Peyer's patch (tissue), 4 donors: ENCODE results near the gene ZNF143.

Experiments
- CTCF ChIP-seq, 6 experiments: fragments of 450-650 bp in 4 of 6; fragments of 200-600 bp in 2 of 6; sonication (generic) in 1 of 6; IDR thresholded peaks; one replicate each; pipeline ENCODE4 v1.5.1; 2017 to 2019; ENCODE audit warnings: antibody characterized with exemption in 6 of 6, mild to moderate bottlenecking in 3 of 6, moderate library complexity in 1 of 6
- POLR2A ChIP-seq, 2 donors: fragments of 450-650 bp; IDR thresholded peaks; one replicate each; pipeline ENCODE4 v1.5.1; 2017; ENCODE audit warnings: antibody characterized with exemption in 2 of 2, mild to moderate bottlenecking in 2 of 2, moderate library complexity in 2 of 2

GRCh38 chr11:9538548-9538947 lies 77.7 kb downstream of the ZNF143 start:
- no peak for TF ChIP-seq POLR2A (IDR thresholded peaks at IDR 0.05)
- TF ChIP-seq CTCF (IDR thresholded peaks at IDR 0.05): no peak
